Hippocampal formation (tissue), 2 donors: ENCODE data around the gene SLC46A2.

ENCODE experiments used
- DNase-seq, 2 donors: peaks; one replicate each; lab custom pipeline; 2025; lab: John Stamatoyannopoulos, UW

Gene SLC46A2

DNA sequence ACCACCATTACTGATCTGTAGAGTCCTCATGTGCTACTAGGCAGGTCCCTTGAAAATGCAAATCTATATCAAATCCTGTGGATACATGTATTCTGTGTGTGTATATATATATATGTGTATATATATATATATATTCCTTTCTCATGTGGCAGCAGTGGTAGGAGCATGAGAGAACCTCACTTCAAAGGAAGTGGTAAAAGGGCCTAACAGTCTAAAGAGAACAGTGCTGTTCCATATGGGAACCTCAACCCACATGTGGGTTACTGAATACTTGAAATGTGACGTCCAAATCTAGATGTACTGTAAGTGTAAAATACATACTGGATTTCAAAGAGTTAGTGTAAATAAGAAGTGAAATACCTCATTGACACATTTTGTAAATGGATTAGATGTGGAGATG is 5.4 kb downstream of the SLC46A2 start:
- no peak for DNase-seq

DNA sequence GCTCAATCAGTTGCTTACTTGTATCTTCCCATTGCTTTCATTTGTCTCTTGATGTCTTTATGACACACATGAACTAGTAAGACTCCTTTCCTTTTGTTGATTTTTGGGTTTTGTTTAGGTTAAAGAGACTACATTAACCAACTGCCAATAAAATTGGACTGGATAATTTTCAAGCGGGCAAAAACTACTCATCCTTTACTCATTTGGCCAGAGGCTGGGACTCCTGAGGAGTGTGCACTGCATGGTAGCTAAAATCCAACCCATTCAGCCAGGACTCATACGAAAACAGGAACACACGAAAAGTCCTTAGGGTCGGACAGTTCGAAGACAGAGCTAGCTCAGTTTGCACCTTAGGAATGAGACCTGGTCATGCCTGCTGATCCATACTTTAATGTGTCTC is 6.0 kb downstream of the SLC46A2 start:
- DNase-seq, result no peak

DNA sequence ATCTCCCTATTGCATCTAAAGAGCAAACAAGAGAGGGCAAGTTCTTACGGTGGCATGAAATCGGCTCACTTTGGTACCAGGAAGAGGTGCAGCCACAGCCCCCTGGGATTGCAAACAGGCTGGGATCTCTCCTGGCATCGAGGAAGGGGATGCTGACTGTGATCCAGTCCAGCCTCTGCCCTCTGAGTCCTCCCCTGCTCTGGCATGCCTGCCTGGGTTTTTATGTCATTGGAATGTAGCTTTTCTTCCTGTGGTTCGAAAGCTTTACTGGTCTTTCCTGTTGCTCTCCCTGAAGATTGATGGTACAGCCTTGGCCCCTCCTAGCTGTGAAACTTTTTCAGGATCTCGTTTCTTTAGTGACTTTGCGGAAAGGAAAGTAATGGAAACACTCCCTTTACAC is 6.6 kb downstream of the SLC46A2 start:
- DNase-seq, result no peak

GRCh38 chr9:112881331-112881730 is 9.3 kb downstream of the SLC46A2 start:
- no peak for DNase-seq

- no peak for DNase-seq
Measured at GRCh38 chr9:112880650-112881049, 10.0 kb downstream of the SLC46A2 start.

- no peak for DNase-seq
Measured at GRCh38 chr9:112878752-112879151, 11.9 kb downstream of the SLC46A2 start.

GRCh38 chr9:112873773-112874405 is 16.8 kb downstream of the SLC46A2 start:
- DNase-seq, result no peak

- DNase-seq, result no peak
Measured at GRCh38 chr9:112872019-112872418, 18.7 kb downstream of the SLC46A2 start.

DNA sequence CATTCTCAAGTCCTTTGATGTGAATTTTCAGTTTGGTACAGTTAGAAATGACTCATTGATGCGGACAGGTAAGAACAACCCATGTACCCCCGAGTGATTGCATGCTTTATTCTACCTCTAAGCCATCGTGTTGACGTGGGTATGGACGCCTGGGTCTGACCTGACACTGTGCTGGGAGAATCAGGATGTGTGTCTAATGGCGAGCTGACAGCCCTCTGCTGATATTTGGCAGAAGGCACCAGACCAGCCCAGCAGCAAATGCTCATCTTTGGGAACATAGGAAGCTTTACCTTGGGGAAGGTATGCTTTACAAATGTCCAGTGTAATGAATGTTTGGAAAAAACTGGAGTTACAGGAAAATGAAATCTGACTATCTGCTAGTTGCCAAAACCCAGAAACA is 20.1 kb downstream of the SLC46A2 start:
- no peak for DNase-seq

- no peak for DNase-seq
Measured at GRCh38 chr9:112869917-112870316, 20.8 kb downstream of the SLC46A2 start.

GRCh38 chr9:112869041-112869529 is 21.6 kb downstream of the SLC46A2 start:
- no peak for DNase-seq

- DNase-seq, result no peak
Measured at GRCh38 chr9:112868461-112868860, 22.2 kb downstream of the SLC46A2 start.

- no peak for DNase-seq
Measured at GRCh38 chr9:112867275-112867991, 23.2 kb downstream of the SLC46A2 start.

DNA sequence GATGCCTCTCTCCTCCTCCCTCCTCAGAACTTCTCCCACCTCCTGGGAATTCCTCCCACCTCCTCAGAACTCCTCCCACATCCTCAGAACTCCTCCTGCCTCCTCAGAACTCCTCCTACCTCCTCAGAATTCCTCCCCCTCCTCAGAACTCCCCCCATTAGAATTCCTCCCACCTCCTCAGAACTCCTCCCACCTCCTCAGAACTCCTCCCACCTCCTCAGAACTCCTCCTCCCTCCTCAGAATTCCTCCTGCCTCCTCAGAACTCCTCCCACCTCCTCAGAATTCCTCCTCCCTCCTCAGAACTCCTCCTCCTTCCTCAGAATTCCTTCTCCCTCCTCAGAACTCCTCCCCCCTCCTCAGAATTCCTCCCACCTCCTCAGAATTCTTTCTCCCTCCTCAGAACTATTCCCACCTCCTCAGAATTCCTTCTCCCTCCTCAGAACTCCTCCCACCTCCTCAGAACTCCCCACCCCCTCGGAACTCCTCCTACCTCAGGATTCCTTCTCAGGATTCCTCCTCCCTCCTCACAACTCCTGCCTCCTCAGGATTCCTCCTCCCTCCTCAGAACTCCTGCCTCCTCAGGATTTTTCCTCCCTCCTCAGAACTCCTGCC is 23.9 kb downstream of the SLC46A2 start:
- no peak for DNase-seq

DNA sequence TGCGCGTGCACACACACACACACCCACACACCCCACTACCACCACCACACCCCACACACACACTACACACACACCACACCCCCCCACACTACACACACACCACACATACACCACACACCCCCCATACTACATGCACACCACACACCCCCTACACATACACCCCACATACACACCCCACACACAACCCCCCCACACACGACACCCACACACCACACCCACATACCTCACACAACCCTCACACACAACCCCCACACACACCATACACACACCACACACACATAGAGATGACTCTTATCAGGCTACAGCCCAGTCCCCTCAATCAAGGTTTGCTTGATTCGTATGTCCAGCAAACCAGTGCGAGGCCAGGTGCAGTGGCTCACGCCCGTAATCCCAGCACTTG is 25.7 kb downstream of the SLC46A2 start:
- no peak for DNase-seq

- no peak for DNase-seq
Measured at GRCh38 chr9:112864403-112864802, 26.3 kb downstream of the SLC46A2 start.

GRCh38 chr9:112863746-112864145 is 26.9 kb downstream of the SLC46A2 start:
- DNase-seq, result no peak

GRCh38 chr9:112863214-112863613 is 27.5 kb downstream of the SLC46A2 start:
- no peak for DNase-seq

DNA sequence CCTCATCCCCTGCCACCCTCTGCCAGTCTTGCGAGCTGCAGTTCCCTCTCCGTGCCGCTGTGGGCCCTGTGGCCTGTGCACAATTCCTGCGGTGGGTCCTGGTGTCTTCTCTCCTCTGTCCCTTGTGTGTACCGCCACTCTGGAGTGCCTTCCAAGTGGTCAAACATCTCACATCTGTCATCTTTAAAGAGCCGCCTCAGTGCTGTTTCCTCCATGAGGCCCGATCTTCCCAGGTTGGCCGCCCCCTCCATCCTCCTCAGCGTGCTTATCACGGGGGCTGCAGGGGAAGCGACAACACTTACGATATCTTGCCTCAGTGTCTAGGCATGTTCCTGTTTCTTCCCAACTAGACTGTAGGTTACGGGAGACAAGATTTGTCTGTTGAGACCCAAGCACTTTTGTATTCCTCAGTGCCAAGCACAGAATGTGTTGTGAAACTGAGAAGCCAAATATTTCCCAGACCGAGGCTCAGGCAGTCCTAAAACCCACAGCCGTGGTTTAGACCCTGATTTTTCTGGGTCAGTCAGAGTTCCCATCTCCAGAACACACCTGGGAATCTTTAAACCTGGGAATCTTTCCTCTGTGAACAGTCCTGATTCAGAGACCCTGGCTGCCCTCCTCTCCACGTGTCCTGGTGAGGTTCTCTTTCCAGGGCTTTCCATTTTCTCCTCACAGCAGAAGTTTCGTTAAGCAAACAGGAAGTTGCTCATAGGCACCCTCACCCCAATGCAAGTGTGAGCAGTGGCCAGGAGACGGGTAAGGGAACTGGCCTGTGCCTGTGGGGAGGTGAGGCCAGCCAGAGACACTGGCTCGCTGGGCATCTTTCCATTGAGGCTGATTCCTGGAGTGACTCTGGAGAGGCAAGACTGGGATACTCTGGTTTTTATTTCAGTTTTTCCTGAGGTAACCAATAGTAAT is 28.8 kb downstream of the SLC46A2 start:
- DNase-seq, result peak in 1 of 2 donors; percentile 38

GRCh38 chr9:112861155-112861554 is 29.5 kb downstream of the SLC46A2 start:
- no peak for DNase-seq

- DNase-seq, result no peak
Measured at GRCh38 chr9:112860451-112860850, 30.2 kb downstream of the SLC46A2 start.

GRCh38 chr9:112858625-112859147 is 32.0 kb downstream of the SLC46A2 start:
- DNase-seq, result no peak
